ENCODE measurements around the gene PNMA8B.

GRCh38 chr19:46524308-46524707 is 28.6 kb upstream of the PNMA8B start:
- TF ChIP-seq CTCF (IDR thresholded peaks at IDR 0.05; ENCODE audit: poor library complexity) = no peak
- TF ChIP-seq EZH2phosphoT487 (IDR thresholded peaks at IDR 0.05; ENCODE audit: low read depth, severe bottlenecking, unreplicated experiment) = no peak
